GM18867 (cell line): Measurements from ENCODE around the gene TOR4A.

Experiments
- ATAC-seq: cut with Tn5 transposase; IDR thresholded peaks from one replicate; pipeline ENCODE4 v1.9.1; 2021; ENCODE audit warnings: mild to moderate bottlenecking, moderate library complexity; ENCODE audit not compliant: unreplicated experiment

TOR4A gene

DNA sequence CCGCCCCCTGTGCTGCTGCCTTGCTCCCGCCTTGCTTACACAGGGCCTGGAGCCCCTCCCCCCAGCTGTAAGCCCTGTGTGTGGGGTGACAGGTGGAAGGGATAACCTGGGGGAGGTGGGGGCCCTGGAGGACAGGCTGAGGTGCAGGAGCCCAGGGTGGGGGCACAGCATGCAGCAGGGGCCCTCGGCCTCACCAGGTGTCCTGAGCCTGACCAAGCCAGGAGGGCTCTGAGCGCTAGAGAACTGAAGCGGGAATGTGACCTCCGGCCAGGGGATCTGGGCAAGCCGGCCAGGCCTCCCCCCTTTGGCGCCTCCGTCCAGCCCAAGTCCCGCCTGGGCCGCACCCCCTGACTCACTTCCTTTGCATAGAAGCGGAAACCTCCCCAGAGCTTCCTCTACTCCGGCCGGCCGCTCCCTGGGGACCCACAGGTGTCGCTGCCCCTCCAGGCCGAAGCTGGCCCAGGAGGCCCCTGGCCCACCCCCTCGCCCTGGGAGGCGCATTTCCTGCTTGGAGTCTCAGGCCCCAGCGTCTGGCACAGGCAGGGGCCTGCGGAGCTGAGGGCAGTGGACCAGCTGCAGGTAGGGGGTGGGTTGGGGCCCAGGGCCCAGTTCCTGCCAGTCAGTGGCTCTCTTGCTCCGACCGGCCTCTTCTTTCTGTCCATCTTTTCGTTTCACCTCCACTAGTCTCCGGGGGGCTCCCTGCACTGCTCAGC lies at the start of gene TOR4A:
Gene TOR4A, plus strand, starts transcription at position 398 of the 713 bp plus-strand sequence. CDS start 964 bp downstream, outside the sequence.
- peak; percentile 63 for ATAC-seq

DNA sequence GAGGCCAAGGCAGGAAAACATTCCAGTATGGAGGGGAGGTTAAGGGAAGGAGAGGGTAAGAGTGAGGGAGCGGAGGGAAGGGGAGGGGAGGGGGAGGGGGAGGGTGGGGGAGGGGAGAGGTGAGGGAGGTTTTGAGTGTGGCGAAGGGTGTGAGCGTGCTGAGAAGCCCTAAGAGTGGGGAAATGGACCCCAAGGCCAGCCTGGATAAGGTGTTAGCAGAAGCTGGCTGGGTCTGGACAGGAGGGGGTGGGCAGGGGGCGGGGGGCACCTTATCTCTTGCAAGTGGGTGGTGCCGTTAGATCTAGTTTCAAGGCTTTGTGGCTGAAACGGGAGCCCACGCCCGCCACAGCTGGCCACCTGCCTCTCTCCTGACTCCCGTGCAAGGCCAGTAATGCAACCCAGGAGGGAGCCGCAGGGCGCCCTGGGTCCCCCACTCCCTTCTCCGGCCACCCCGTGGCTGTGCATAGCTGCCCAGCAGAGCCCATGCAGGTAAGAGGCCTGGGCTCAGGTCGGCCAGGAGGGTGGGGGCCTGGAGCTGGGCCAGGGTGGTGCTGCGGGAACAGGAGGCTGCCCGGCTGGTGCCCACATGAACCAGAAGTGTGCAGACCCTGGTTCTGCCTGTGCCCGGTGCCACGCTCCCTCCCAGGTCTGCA lies 49.5 kb upstream of the TOR4A start:
- ATAC-seq = no peak

DNA sequence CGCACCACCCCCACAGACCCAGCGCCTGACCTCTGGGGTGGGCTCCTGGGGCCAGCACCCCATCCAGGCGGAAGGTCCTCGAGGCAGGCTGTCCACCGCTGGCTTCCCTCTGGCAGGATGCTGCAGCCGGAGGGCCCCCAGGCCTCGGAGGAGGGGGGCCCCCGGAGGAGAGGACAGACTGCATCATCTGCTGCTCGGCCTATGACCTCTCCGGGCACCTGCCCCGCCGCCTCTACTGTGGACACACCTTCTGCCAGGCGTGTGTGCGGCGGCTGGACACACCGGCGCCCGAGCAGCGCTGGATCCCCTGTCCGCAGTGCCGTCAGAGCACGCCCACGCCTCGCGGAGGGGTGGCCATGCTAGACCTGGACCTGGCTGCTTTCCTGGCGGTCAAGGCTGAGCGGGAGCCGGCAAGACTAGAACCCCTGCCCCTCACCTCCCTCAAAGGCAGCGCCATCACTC lies 49.0 kb upstream of the TOR4A start:
- ATAC-seq = no peak

DNA sequence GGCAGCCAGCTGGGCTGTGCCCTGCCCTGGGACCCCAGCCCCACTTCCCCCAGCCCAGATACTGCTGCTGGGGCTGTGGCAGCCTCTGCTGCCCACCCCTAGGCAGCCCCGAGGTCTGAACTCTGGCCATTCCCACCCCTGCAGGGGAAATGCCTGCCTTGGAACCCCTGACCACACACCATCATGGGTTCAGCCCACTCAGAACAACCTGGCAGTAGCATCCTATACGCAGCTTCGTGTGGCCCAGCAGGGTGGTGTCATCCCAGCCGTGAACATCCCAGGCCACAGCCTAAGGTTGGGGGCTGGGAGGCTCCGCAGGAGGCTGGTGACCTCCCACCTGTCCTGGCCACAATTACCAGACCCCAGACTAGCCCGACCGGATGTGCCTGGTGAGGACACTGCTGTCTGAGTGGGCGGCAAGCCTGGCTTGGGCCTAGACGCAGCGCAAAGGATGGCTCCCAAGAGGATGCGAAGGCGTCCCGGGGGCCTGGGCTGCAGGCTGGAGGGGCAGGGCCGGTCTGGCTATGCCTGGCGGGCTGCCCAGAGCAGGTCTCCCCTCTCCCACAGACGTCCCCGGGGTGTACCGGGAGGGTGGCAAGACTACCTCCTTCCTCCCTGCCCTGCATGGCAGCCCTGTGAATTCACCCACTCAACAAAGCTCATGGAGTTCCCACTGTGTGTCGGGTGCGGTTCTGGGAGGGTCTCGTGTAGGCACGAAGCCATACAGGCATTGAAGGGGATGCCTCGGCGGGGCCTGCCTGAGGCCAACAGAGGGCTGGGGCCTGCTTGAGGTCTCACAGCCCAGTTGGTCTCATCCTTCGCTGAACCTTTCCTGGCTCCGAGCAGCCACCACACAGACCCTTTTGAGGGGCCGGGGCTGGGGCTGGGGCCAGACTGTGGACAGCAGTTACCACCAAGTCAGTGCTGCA lies 48.3 kb upstream of the TOR4A start:
- no peak for ATAC-seq

DNA sequence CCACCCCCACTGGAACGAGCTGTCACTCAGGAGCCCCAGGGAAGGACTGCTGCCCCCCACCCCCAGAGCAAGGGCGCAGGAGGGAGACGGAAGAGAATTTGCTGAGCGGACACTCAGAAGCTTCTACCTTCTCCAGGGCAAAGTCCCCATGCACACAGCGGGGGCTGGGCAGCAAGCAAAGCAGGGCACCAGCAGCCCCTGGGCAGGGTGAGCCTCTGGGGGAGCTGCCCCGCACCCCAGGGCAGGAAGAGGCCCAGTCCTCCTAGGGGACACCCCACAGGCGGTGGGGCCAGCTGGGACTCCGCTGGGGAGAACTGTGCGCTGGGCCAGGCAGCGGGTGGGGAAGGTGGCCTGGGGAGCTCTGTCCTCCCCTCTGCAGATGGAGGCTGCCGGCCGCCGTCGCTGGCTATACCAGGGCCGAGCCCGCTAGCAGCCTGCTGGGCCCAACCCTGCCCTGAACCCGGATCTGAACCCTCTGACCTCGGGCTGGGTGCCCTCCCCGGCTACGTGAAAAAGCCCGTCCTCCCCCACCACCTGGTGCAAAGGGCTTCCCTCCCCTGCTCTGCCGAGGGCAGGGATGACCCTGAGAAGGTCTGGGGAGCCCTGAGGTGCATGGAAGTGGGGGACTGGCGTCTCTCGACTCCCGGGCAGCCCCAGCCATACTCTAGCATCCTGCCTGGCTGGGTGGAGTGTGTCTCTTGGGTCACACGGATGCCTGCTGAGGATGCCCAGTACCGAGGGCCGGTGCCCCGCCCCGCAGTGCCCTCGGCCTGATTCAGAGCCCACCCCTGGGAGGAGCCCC lies 47.4 kb upstream of the TOR4A start:
- no peak for ATAC-seq

DNA sequence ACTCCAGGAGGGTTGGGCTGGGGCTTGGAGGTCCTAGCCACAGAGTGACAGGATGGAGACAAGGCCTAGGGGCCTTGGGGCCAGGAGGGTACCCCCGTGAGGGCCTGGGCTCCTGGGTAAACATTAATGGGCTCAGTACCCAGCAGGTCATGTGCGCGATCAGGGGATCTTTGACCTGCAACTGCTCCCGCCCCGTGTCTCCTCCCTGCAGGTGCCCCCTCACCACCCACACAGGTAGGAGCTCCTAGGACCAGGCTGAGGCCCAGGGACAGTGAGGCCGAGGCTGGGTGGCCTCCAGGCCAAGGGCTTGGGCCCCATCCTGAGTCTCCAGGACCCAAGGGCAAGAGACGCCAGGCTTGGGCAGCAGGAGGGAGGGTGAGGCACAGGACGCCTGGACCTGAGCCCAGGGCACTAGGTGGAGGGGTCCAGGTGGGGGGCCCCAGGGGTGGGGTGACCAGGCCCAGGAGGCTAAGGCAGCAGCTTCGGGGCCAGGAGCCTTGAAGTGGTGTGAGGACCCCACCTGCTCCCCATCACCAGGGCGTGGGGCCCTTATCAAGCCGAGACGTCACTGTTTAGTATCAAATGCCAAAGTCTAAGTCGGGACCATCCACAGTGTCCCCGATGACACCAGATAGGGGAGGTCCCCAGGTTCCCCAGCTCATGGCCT lies 46.7 kb upstream of the TOR4A start, which contains the start of gene SLC34A3:
Gene SLC34A3, plus strand, starts transcription at position 197 of the 667 bp plus-strand sequence. CDS start 802 bp downstream, outside the sequence.
- ATAC-seq = no peak

DNA sequence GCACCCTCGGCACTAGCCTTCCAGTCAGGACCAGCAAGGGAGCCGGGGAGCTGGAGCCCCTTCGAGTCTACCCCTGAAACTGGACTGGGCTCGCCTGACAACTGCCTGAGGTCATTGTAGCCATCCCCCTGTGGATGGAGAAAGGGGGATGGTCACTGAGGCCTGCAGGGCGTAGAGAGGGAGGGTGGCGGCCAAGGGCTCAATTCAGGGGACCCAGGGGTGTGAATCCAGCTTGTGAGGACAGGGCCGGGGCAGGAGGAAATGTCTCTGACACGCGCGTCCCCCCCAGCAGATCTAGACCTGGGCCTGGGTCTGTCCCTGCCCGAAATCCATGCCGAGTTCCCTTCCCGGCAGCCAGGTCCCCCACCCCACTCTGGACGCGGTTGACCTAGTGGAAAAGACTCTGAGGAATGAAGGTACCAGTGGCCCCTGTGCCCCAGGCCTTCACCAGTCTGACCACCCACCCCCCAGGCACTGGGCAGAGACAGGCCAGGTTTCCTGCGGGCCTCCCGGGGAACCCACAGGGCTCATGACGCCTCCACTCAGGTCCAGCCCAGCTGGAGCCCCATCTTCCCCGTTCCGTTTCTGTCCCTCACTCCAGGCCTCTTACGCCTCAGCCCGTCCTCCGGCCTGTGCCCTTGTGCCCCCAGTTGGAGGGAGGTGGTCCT lies 46.0 kb upstream of the TOR4A start:
- ATAC-seq = no peak

DNA sequence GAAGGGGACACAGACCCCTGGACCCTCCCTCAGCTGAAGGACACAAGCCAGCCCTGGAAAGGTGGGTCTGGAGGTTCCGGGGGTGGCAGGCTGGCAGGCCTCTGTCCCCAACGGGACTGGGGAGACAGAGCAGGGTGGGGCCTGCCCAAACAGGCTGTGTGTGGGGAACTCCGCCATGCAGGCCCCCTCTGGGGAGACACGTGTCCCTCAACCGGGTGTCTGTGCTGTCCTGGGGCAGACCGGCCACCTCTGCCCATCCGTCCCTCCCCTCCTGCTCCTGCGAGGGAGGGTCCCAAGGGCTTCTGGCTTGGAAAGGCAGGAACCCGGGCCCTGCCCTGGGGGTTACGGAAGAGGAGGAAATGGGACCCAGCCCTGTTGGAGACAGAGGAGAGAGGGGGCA lies 45.4 kb upstream of the TOR4A start:
- ATAC-seq = no peak

DNA sequence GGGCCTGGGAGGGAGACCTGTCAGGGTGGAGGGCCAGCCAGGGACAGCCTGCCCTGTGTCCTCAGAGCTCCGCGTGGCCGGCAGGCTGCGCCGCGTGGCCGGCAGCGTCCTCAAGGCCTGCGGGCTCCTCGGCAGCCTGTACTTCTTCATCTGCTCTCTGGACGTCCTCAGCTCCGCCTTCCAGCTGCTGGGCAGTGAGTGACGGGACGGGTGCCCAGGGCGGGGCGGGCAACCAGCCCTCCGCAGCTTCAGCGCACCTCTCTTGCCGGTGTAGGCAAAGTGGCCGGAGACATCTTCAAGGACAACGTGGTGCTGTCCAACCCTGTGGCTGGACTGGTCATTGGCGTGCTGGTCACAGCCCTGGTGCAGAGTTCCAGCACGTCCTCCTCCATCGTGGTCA lies 45.0 kb upstream of the TOR4A start:
- ATAC-seq = no peak

DNA sequence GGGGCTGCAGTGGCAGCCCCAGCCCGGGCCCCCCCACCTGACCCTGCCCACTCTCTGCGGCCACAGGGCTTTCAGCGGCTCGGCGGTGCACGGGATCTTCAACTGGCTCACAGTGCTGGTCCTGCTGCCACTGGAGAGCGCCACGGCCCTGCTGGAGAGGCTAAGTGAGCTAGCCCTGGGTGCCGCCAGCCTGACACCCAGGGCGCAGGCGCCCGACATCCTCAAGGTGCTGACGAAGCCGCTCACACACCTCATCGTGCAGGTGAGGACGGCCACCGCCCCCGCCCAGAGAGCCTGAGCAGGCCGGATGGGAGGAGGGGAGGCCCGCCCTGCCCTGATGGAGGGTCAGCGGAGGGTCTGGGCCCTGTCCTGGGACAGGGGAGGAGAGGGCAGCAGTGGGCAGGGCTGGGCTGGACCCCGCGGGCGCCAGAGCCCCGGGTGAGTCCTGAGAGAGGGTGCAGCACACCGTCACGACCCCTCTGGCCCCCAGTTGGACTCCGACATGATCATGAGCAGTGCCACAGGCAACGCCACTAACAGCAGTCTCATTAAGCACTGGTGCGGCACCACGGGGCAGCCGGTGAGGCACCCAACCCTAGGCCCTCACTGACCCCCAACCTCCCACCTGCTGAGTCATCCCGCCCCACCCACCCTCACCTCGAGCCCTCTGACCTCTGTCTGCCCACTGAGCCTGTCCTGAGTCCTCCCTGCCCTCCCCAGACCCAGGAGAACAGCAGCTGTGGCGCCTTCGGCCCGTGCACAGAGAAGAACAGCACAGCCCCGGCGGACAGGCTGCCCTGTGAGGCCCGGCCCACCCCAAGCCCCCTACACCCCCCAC lies 44.2 kb upstream of the TOR4A start:
- ATAC-seq = no peak

DNA sequence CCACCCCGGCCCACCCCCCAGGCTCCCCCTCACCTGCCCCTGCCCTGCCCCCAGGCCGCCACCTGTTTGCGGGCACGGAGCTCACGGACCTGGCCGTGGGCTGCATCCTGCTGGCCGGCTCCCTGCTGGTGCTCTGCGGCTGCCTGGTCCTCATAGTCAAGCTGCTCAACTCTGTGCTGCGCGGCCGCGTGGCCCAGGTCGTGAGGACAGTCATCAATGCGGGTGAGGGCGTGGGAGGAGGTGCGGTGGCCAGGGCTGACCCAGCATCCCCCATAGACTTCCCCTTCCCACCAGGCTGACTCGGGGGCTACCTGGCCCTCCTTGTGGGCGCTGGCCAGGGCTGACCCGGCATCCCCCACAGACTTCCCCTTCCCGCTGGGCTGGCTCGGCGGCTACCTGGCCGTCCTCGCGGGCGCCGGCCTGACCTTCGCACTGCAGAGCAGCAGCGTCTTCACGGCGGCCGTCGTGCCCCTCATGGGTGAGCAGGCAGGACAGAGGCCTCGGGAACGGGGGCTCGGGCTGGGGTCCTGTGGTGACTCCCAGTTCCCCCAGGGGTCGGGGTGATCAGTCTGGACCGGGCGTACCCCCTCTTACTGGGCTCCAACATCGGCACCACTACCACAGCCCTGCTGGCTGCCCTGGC lies 43.4 kb upstream of the TOR4A start:
- no peak for ATAC-seq

DNA sequence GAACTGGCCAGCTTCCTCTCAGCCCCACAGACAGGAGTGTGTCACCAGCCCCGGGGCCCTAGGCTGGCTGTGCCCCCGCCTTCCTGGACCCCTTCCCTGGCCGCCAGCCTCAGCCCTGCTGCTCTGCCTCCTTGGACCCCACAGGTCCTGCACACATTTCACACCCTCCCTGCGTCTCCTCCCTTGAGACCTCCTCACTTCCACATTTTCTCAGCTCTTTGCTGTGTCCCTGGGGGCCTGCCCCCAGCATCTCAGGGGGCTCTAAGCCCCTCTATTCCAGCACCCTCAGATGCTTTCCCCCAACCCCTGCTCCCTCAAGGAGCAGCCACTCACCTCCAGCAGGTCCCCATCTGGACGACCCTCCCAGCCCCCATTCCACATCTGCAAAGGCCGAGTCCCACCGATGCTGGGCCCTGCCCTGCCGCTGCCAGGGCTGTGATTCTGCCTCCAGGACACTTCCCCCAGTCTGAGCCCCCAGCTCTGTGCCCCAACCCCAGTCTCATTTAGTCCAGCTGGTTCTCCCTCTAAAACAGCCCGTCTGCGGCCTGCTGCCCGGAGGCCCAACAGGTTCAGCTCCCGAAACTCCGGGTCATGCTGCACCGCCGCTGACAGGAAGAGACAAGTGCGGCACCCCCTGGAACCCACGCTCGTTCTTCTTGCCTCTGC lies 42.6 kb upstream of the TOR4A start:
- no peak for ATAC-seq

DNA sequence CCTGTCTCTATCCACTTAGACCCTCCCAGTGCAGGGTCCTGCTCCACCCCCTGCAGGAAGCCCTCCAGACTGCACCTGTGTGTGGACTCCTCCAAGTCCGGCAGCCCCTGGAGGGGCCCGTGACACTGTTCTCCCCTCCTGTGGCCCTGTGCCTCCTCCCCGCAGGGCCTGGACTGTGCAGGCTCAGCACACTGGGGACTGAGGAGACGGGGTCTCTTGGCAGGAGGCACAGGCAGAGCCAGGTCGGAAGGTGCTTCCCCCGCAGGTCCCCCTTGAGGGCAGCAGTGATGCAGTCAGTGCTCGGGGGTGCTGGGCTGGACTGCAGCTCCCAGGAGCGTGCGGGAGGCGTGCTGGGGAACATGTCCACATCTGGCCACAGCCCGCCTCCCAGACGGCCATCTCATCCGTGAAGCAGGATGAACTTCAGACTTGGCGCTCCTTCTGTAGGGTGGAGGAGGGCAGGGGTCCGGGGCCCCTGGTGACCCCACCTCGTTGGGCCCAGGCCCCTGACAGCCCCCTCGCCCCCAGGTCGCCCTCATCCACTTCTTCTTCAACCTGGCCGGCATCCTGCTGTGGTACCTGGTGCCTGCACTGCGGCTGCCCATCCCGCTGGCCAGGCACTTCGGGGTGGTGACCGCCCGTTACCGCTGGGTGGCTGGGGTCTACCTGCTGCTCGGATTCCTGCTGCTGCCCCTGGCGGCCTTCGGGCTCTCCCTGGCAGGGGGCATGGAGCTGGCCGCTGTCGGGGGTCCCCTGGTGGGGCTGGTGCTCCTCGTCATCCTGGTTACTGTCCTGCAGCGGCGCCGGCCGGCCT lies 41.9 kb upstream of the TOR4A start:
- no peak for ATAC-seq

DNA sequence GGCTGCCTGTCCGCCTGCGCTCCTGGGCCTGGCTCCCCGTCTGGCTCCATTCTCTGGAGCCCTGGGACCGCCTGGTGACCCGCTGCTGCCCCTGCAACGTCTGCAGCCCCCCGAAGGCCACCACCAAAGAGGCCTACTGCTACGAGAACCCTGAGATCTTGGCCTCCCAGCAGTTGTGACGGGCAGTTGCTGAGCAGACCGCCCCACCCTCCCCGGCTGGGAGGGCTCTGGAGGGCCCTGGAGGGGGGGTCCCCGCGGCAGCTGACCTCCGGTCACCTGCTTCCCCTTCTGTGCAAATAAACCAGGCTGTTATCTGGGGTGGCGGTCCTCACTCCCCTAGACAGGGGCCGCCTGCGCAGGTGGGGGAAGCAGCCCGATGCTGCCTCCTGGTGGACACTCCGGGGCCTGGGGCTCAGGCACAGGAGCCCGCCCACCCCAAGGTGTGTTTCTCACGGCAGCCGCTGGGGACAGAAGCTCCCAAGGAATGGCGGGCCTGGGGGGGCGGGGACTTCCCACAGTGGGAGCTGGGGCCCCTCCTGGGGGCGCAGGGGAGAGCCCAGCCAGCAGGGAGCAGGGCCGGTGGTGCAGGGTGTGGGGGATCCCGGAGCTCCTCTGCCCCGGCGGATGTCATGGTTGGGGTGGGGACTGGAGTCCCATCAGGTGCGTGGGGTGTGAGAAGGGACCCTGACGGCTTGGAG lies 41.1 kb upstream of the TOR4A start:
- peak; percentile 18 for ATAC-seq

DNA sequence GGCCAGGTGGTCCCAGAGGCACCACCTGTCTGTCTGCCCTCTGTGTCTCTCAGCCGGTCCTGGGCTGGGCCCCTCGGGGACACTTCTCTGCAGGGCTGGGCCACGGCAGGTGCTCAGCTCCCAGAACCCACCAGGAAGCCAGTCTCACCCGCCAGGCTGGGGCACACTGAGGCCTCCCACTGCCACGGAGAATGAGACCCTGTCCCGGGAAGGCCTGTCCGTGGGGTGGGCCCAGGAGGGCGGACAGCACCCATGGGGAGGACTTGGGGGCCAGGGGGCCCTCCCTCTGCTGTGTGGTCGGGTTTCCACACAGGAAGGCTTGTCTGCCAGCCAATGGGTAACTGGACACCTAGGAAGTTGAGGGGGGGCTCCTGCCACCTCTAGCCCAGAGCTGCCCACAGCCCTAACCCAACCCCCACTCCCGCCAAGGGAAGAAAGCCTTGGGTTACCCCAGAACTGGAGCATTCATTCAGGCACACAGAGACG lies 40.5 kb upstream of the TOR4A start:
- ATAC-seq = no peak
